IPS-18a (cell line): Measurements from ENCODE around the gene PDZK1.

ENCODE experiments used
- H3K27ac ChIP-seq: one replicate; pipeline ENCODE4 v1.5.1; 2013; ENCODE audit warnings: low read length
- H3K27me3 ChIP-seq: one replicate; pipeline ENCODE4 v1.6.1; 2013; ENCODE audit warnings: mild to moderate bottlenecking, low read length; ENCODE audit not compliant: control insufficient read depth, insufficient read depth
- H3K36me3 ChIP-seq: one replicate; pipeline ENCODE4 v1.6.1; 2013; ENCODE audit warnings: low read depth, low read length; ENCODE audit not compliant: control insufficient read depth
- H3K4me1 ChIP-seq: one replicate; pipeline ENCODE4 v1.6.1; 2013; ENCODE audit warnings: low read depth, low read length; ENCODE audit not compliant: control insufficient read depth
- H3K4me3 ChIP-seq: one replicate; pipeline ENCODE4 v1.5.1; 2013; ENCODE audit warnings: low read length
- H3K9ac ChIP-seq: one replicate; pipeline ENCODE4 v1.6.1; 2013; ENCODE audit warnings: mild to moderate bottlenecking, low read length, moderate library complexity
- H3K9me3 ChIP-seq: one replicate; pipeline ENCODE4 v1.6.1; 2013; ENCODE audit warnings: low read depth, low read length; ENCODE audit not compliant: control insufficient read depth

PDZK1 gene

GRCh38 chr1:145706086-145706664 is 993 bp downstream of the PDZK1 start:
- Histone ChIP-seq H3K4me1 (peaks cover 11% of the 10 kb centered on the region), H3K36me3 (no peaks in the 10 kb centered on the region), H3K9ac (no peak overlapping the region), H3K9me3 (no peaks in the 10 kb centered on the region), H3K27me3 (no peaks in the 10 kb centered on the region), H3K4me3 (no peak overlapping the region), H3K27ac (no peak overlapping the region)

- no peaks in the 10 kb centered on the region for H3K36me3 ChIP-seq
- H3K4me3 ChIP-seq = no peak overlapping the region
- peaks cover 11% of the 10 kb centered on the region for H3K4me1 ChIP-seq
- H3K27ac ChIP-seq = no peak overlapping the region
- H3K9me3 ChIP-seq = no peaks in the 10 kb centered on the region
- no peak overlapping the region for H3K9ac ChIP-seq
- no peaks in the 10 kb centered on the region for H3K27me3 ChIP-seq
Observed at GRCh38 chr1:145705622-145706021, 1.5 kb downstream of the PDZK1 start.

- Histone ChIP-seq H3K9me3 (no peaks in the 10 kb centered on the region), H3K27me3 (no peaks in the 10 kb centered on the region), H3K4me1 (peaks cover 9% of the 10 kb centered on the region), H3K4me3 (no peak overlapping the region), H3K27ac (no peak overlapping the region), H3K36me3 (no peaks in the 10 kb centered on the region), H3K9ac (no peak overlapping the region)
Observed at GRCh38 chr1:145702826-145703225, 4.3 kb downstream of the PDZK1 start.

- Histone ChIP-seq H3K4me3 (no peak overlapping the region), H3K27ac (no peak overlapping the region), H3K36me3 (no peaks in the 10 kb centered on the region), H3K9ac (no peak overlapping the region), H3K4me1 (peaks cover under 1% of the 10 kb centered on the region), H3K27me3 (no peaks in the 10 kb centered on the region), H3K9me3 (no peaks in the 10 kb centered on the region)
Observed at GRCh38 chr1:145702052-145702451, 5.1 kb downstream of the PDZK1 start.

GRCh38 chr1:145701306-145701862 is 5.8 kb downstream of the PDZK1 start:
- H3K27ac ChIP-seq = no peak overlapping the region
- H3K36me3 ChIP-seq = no peaks in the 10 kb centered on the region

GRCh38 chr1:145696630-145696960 is 10.6 kb downstream of the PDZK1 start:
- Histone ChIP-seq H3K27ac (no peak overlapping the region), H3K4me3 (no peak overlapping the region), H3K9me3 (no peaks in the 10 kb centered on the region), H3K4me1 (no peaks in the 10 kb centered on the region), H3K36me3 (no peaks in the 10 kb centered on the region), H3K27me3 (no peaks in the 10 kb centered on the region), H3K9ac (no peak overlapping the region)

More at GRCh38 chr1:145701306-145701862, 5.8 kb downstream of the PDZK1 start:
- H3K27me3 ChIP-seq = no peaks in the 10 kb centered on the region
- no peak overlapping the region for H3K9ac ChIP-seq
- H3K9me3 ChIP-seq = no peaks in the 10 kb centered on the region
- no peak overlapping the region for H3K4me3 ChIP-seq
- H3K4me1 ChIP-seq = no peaks in the 10 kb centered on the region

- Histone ChIP-seq H3K9ac (no peak overlapping the region), H3K27me3 (no peaks in the 10 kb centered on the region), H3K4me3 (no peak overlapping the region), H3K36me3 (no peaks in the 10 kb centered on the region), H3K27ac (no peak overlapping the region), H3K9me3 (no peaks in the 10 kb centered on the region), H3K4me1 (no peaks in the 10 kb centered on the region)
Observed at GRCh38 chr1:145695821-145696629, 11.1 kb downstream of the PDZK1 start.

- Histone ChIP-seq H3K9ac (no peak overlapping the region), H3K36me3 (no peaks in the 10 kb centered on the region), H3K4me3 (no peak overlapping the region), H3K27me3 (no peaks in the 10 kb centered on the region), H3K9me3 (no peaks in the 10 kb centered on the region), H3K27ac (no peak overlapping the region), H3K4me1 (no peaks in the 10 kb centered on the region)
Observed at GRCh38 chr1:145692785-145693443, 14.3 kb downstream of the PDZK1 start.

GRCh38 chr1:145690587-145691558 is 16.3 kb downstream of the PDZK1 start:
- H3K36me3 ChIP-seq = no peaks in the 10 kb centered on the region
- no peak overlapping the region for H3K27ac ChIP-seq
- H3K27me3 ChIP-seq = no peaks in the 10 kb centered on the region
- no peaks in the 10 kb centered on the region for H3K9me3 ChIP-seq
- H3K4me3 ChIP-seq = no peak overlapping the region
- no peaks in the 10 kb centered on the region for H3K4me1 ChIP-seq
- H3K9ac ChIP-seq = no peak overlapping the region

- H3K4me3 ChIP-seq = no peak overlapping the region
- H3K27ac ChIP-seq = no peak overlapping the region
- no peaks in the 10 kb centered on the region for H3K4me1 ChIP-seq
- H3K36me3 ChIP-seq = no peaks in the 10 kb centered on the region
- H3K9me3 ChIP-seq = no peaks in the 10 kb centered on the region
- H3K9ac ChIP-seq = no peak overlapping the region
- no peaks in the 10 kb centered on the region for H3K27me3 ChIP-seq
Observed at GRCh38 chr1:145689922-145690321, 17.2 kb downstream of the PDZK1 start.

- no peak overlapping the region for H3K9ac ChIP-seq
- no peak overlapping the region for H3K4me3 ChIP-seq
- H3K27ac ChIP-seq = no peak overlapping the region
- no peaks in the 10 kb centered on the region for H3K4me1 ChIP-seq
- no peaks in the 10 kb centered on the region for H3K9me3 ChIP-seq
- no peaks in the 10 kb centered on the region for H3K27me3 ChIP-seq
- H3K36me3 ChIP-seq = no peaks in the 10 kb centered on the region
Observed at GRCh38 chr1:145688924-145689323, 18.2 kb downstream of the PDZK1 start.
